Stimulated activated naive CD4-positive, alpha-beta T cell (primary cell): ENCODE measurements around the gene GID8.
A peak's percentile ranks its signal among the peaks of the same experiment; 100 is the strongest.

Experiments
- DNase-seq, 6 experiments: peaks; one replicate each; lab custom pipeline; 2025; lab: John Stamatoyannopoulos, UW

GID8 gene

DNA sequence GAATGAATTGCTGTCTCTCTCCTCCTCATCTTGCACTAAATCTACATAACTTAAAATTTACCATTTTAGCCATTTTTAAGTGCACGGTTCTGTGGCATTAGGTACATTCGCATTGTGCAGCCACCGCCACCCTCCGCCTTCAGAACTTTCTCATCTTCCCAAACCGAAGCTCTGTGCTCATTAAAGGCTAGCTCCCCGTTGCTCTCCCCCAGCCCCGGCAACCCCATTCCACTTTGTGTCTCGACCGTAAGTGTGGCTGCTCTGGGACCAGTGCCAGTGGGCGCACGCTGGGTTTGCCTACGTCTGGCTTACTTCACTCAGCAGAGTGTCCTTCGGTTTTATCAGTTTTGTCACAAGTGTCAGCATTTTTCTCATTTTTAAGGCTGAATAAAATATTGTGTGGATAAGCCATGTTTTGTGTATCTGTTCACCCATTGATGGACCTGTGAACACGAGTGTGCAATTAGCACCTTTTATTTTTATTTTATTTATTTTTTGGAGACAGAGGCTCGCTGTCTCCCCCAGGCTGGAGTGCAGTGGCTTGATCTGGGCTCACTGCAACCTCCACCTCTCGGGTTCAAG, 31.3 kb downstream of the GID8 start:
- DNase-seq: no peak

GRCh38 chr20:62969939-62970306, 32.0 kb downstream of the GID8 start:
- no peak for DNase-seq

GRCh38 chr20:62970307-62971210, 32.6 kb downstream of the GID8 start:
- DNase-seq: no peak

DNA sequence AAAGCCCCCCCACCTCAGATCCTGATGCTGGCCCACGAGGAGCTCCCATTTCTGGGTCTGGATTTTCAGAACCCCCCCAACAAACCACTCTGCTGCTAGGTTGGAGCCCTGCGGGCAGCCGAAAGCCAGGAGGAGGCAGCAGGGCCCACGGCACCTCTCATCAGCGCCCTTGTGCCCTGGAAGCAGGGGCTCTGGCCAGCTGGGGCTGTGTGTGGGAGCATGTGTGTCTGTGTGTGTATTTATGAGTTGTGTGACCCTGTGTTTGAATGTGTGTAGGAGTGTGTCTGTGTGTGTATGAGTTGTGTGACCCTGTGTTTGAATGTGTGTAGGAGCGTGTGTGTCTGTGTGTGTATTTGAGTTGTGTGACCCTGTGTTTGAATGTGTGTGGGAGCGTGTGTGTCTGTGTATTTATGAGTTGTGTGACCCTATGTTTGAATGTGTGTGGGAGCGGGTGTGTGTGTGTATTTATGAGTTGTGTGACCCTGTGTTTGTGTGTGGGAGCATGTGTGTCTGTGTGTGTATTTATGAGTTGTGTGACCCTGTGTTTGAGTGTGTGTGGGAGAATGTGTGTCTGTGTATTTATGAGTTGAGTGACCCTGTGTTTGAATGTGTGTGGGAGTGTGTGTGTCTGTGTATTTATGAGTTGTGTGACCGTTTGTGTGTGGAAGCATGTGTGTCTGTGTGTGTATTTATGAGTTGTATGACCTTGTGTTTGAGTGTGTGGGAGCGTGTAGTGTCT, 33.4 kb downstream of the GID8 start:
- no peak for DNase-seq

DNA sequence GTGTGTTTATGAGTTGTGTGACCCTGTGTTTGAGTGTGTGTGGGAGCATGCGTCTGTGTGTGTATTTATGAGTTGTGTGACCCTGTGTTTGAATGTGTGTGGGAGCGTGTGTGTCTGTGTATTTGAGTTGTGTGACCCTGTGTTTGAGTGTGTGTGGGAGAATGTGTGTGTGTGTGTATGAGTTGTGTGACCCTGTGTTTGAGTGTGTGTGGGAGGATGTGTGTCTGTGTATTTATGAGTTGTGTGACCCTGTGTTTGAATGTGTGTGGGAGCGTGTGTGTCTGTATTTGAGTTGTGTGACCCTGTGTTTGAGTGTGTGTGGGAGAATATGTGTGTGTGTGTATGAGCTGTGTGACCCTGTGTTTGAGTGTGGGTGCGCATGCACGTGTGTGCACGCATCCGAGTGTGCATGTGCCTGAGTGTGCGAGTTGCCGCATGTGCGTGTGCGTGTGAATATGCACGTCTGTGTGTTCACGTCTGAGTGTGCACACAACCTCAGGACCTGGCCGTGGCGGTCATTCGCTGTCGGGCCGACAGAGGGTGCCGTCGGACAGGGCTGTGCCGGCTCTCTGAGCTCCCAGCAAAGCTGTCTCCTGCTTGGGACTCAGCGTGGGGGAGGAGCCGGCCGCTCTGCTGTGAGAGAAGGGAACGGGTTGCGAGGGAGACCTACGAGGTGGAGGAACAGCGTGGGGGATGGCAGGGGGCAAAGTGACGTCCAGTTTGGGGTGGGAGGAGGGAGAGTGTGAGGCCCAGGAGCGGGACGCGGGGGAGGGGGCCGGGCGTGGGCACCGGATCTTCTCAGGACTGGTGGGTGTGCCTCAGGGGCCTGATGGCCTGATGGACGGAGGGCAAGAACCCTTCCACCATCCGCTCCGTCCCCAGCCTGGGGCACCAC, 34.2 kb downstream of the GID8 start:
- peak; percentile 53 to 79 (median 76) for DNase-seq

GRCh38 chr20:62972845-62973745, 35.1 kb downstream of the GID8 start:
- DNase-seq: no peak

GRCh38 chr20:62975251-62975760, 37.4 kb downstream of the GID8 start:
- no peak for DNase-seq

- no peak for DNase-seq
Observed at GRCh38 chr20:62975812-62976508, 38.0 kb downstream of the GID8 start.

GRCh38 chr20:62976886-62977285, 38.9 kb downstream of the GID8 start:
- DNase-seq: no peak

GRCh38 chr20:62977613-62978560, 39.9 kb downstream of the GID8 start:
- peak; percentile 70 to 84 (median 76) for DNase-seq

- DNase-seq: no peak
Observed at GRCh38 chr20:62978561-62978943, 40.6 kb downstream of the GID8 start.

- DNase-seq: no peak
Observed at GRCh38 chr20:62979310-62979709, 41.4 kb downstream of the GID8 start.

DNA sequence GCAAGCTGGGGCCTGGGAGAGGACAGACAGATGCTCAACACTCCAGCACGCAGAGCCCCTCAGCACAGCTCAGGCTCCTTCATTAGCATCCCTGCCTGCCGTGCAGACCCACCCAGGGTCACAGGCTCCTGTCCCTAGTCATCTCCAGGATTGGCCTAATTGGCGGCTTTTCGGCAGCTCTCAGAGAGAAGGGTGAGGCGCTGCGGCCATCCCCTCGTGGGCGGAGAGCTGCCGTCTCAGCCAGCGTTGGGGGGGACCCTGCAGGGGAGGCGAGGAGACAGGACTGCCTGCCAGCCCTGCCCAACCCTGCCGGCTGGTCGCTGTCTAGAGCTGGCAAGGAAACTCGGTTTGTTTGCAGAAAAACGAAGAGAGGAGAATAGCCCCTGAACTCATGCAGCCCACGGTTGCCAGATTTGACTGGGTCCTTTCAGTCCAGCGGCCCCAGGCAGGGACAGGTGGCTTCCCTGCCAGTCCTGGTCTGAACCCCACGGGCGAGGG, 42.0 kb downstream of the GID8 start:
- DNase-seq: no peak

DNA sequence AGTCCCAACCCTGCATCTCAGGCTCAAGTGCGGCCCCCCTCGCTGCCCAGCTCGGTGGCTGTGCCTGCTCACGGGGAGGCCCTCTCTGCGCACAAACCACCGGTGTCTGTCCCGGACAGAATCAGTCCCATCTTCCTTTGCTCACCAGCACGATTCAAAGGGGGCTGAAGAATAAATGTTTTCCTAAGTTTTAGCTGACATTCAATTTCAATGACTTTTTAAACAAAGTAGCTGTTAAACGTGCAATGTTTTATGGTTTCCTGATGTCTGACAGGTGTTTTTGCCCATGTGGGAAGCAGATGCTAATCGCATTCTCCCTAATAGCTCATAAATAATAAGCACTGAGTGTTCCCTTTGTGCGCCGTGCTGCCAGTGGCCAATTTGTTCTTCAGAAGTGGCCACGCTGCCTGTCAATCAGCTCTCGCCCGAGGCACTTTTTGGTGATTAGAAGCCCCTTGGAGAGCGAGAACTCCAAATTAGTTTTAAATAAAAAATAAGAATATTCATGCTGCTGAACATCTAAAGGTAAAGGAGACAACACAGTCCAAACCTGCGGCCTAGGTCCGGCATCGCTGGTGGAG, 42.5 kb downstream of the GID8 start:
- DNase-seq: no peak

GRCh38 chr20:62980970-62981369, 43.0 kb downstream of the GID8 start:
- DNase-seq: peak; percentile 25 to 57 (median 50)

DNA sequence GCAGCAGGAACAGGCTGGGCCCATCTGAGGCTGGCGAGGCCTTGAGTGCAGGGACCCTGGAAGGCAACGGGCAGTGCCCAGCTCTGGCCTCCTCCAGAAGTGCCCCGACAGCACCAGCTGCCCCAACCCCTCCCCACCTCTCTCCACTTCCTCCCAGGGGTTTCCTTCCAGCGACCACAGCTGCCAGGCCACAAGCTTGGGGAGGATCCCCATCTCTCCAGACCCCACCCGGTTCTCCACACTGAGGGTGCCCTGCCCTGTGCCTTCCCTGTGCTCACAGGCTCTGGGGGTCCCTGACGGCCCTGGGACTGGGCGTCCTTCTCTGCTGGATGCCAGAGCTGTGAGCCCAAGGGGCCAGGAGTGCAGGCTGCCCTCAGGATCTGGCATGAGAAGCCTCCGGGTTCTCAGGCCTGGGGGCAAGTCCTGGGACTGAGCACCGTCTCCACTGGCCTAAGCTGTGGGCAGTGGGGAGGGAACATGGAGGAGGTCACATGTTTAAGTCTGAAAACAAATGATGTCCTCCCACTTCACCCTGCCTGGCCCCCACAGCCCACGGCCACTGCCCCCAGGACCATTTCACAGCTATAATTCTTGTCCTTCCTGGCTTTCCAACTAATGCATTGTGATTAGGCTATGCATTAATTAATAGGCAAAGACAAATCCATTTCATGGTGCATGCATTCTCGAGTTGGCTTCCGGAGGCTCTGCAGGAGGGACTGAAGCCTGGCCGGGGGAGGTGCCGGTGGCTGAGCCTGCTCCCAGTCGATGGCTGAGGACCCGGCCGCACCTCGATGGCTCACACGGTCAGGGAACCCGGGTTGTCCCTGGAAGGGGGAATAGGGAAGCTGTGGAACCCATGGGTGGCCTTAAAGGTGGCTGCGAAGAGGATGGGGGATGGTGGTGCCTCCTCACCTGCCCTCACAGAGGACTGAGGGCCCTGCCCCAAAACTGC, 44.5 kb downstream of the GID8 start:
- no peak for DNase-seq

- no peak for DNase-seq
Observed at GRCh38 chr20:62983210-62983609, 45.3 kb downstream of the GID8 start.
